K562 (cell line): Measurements from ENCODE around the gene AMDHD2. TPM values are rescaled to one million over a fixed set of nuclear protein-coding genes. Genes with fewer than 3 reads are reported as not detected.
A peak's percentile ranks its signal among the peaks of the same experiment; 100 is the strongest.

ENCODE experiments used
- ATAC-seq: fragments of 200-7000 bp; cut with Tn5 transposase; 3 replicates; pipeline ENCODE4 v1.9.1; 2020; ENCODE audit warnings: moderate library complexity
- BruUV-seq: library from RNA; stranded (reverse); fragments of 400-500 nt; replicated peaks from 2 replicates; lab custom pipeline; 2021; lab: Mats Ljungman, UMichigan
- CTCF ChIA-PET: fragments of 300-600 bp; formaldehyde crosslinking; extraction: SDS; loops from one replicate; lab custom pipeline; 2021; ENCODE audit warnings: low intra/inter-chr PET ratio; lab: Yijun Ruan, JAX
- POLR2A ChIA-PET: fragments of 300-600, 350-650 bp; sonication (Branson Sonifier 250); formaldehyde crosslinking; extraction: SDS; loops from one replicate; lab custom pipeline; 2021; ENCODE audit warnings: antibody characterized with exemption, inconsistent platforms; lab: Yijun Ruan, JAX
- DNase-seq, 4 experiments: peaks; one replicate each; pipeline versions ENCODE4 v3.0.0 to v3.0.0-alpha.2; 2011 to 2018; ENCODE audit warnings: low spot score in 3 of 4, mixed read lengths in 3 of 4; ENCODE audit errors: extremely low read depth in 1 of 4
- FAIRE-seq: peaks from 2 replicates; lab custom pipeline; 2011; peaks lifted over from hg19 to GRCh38; lab: Jason Lieb, UNC
- H2AFZ ChIP-seq: 2 replicates; pipeline ENCODE4 v1.6.0; 2011; ENCODE audit warnings: low read depth, low read length, control low read depth, inconsistent platforms
- H3K27ac ChIP-seq: fragments of 200-600 bp; 3 replicates; pipeline ENCODE4 v1.8.0; 2011; ENCODE audit warnings: low read depth, mild to moderate bottlenecking, control low read depth, inconsistent platforms, low read length, moderate library complexity, mixed read lengths; ENCODE audit errors: extremely low read depth
- H3K27me3 ChIP-seq, 2 experiments: fragments of 300-600 bp in 1 of 2; 2 replicates in 1 of 2; 3 replicates in 1 of 2; pipeline versions ENCODE4 v1.6.0 to v1.8.0; 2011; ENCODE audit warnings: inconsistent platforms in 2 of 2, low read length in 2 of 2, mild to moderate bottlenecking in 1 of 2, mixed read lengths in 1 of 2, moderate library complexity in 1 of 2; ENCODE audit not compliant: control insufficient read depth in 2 of 2, insufficient read depth in 2 of 2
- H3K36me3 ChIP-seq: fragments of 300-600 bp; 3 replicates; pipeline ENCODE4 v1.8.0; 2011; ENCODE audit warnings: mild to moderate bottlenecking, low read length, inconsistent platforms; ENCODE audit not compliant: control insufficient read depth, insufficient read depth
- H3K4me1 ChIP-seq, 2 experiments: fragments of 200-600 bp in 1 of 2; replicated peaks in 1 of 2; 2 replicates in 1 of 2; 3 replicates in 1 of 2; pipeline versions ENCODE4 v1.5.1 to v1.8.0; 2011; ENCODE audit warnings: inconsistent platforms in 2 of 2, low read length in 2 of 2, mild to moderate bottlenecking in 1 of 2, mixed read lengths in 1 of 2, moderate library complexity in 1 of 2; ENCODE audit not compliant: control insufficient read depth in 2 of 2, insufficient read depth in 2 of 2
- H3K4me2 ChIP-seq: 2 replicates; pipeline ENCODE4 v1.6.1; 2011; ENCODE audit warnings: low read length, control low read depth, inconsistent platforms, mixed read lengths; ENCODE audit not compliant: insufficient read depth
- H3K4me3 ChIP-seq: fragments of 200-600 bp; sonication (generic), shearing (Covaris generic); 2 replicates; pipeline ENCODE4 v1.5.1; 2016; ENCODE audit warnings: control low read depth, inconsistent platforms
- H3K79me2 ChIP-seq: fragments of 200-600 bp; 3 replicates; pipeline ENCODE4 v1.8.0; 2011; ENCODE audit warnings: low read length, inconsistent platforms; ENCODE audit not compliant: control insufficient read depth, insufficient read depth
- H3K9ac ChIP-seq, 2 experiments: 2 replicates each; pipeline versions ENCODE4 v1.6.0 to v1.6.1; 2011; ENCODE audit warnings: low read depth in 2 of 2, low read length in 2 of 2, control low read depth in 1 of 2, inconsistent platforms in 1 of 2, mild to moderate bottlenecking in 1 of 2, mixed read lengths in 1 of 2; ENCODE audit not compliant: insufficient read depth in 1 of 2
- H3K9me1 ChIP-seq: one replicate; pipeline ENCODE4 v1.6.0; 2011; ENCODE audit warnings: inconsistent platforms, mild to moderate bottlenecking, low read length, moderate library complexity; ENCODE audit not compliant: control insufficient read depth, insufficient read depth
- H3K9me3 ChIP-seq: replicated peaks from 2 replicates; pipeline ENCODE4 v1.5.1; 2011; ENCODE audit warnings: low read depth, low read length, inconsistent platforms; ENCODE audit not compliant: control insufficient read depth, insufficient read depth
- H4K20me1 ChIP-seq: replicated peaks from 2 replicates; pipeline ENCODE4 v1.6.1; 2011; ENCODE audit warnings: low read length, inconsistent platforms, mixed read lengths; ENCODE audit not compliant: control insufficient read depth, insufficient read depth
- DLX4 ChIP-seq: fragments of 250-450 bp; sonication (Bioruptor Pico); IDR thresholded peaks from 2 replicates; pipeline ENCODE4 v1.6.1; 2021; ENCODE audit warnings: mild to moderate bottlenecking
- POLR2G ChIP-seq: fragments of 200-400 bp; formaldehyde crosslinking; IDR thresholded peaks from 2 replicates; pipeline ENCODE4 v1.6.1; 2017; ENCODE audit warnings: low read depth, mild to moderate bottlenecking, antibody characterized with exemption, low read length, moderate library complexity
- WGBS: fragments of 100-300 bp; shearing (Covaris generic); methylation state at CpG from one replicate; pipeline ENCODE4 v1.1.6; 2016; ENCODE audit warnings: low coverage, mixed read lengths; ENCODE audit not compliant: insufficient coverage; ENCODE audit errors: missing lambda C conversion rate; 5-methylcytosine and 5-hydroxymethylcytosine counted together
- in situ Hi-C: fragments of 300-500 bp; cut with MboI; formaldehyde crosslinking; loops from 4 replicates; pipeline ENCODE4 v1.15.0; 2018; ENCODE audit warnings: inconsistent platforms, mixed read lengths
- intact Hi-C: fragments of 100-400 bp; cut with micrococcal nuclease; formaldehyde crosslinking; loops from 2 replicates; pipeline ENCODE4 v1.14.2; 2022
- polyA plus RNA-seq, 8 experiments: library from polyadenylated mRNA; depleted of rRNA in 4 of 8; stranded (reverse) in 5 of 8; unstranded in 3 of 8; fragments of >200 nt; fragmentation: Nextera tagmentation in 2 of 8; fragmentation: Illumina TruSeq in 1 of 8; extraction: Ambion mirVana in 2 of 8; extraction: Trizol in 1 of 8; gene quantifications; 2 replicates each; pipeline versions ENCODE4 v1.2.1 to v1.2.3, GENCODE V29; 2011 to 2014; ENCODE audit warnings: inconsistent platforms in 1 of 8, missing spikeins in 1 of 8
- total RNA-seq, 7 experiments: library from RNA; depleted of rRNA in 6 of 7; stranded (reverse); fragments of >200 nt in 6 of 7; fragmentation: Illumina TruSeq in 2 of 7; extraction: Trizol in 2 of 7; gene quantifications; 2 replicates each; pipeline versions ENCODE4 v1.2.1 to v1.2.3, GENCODE V29; 2011 to 2021; ENCODE audit warnings: low replicate concordance in 1 of 7

Gene AMDHD2
- total and polyA plus RNA-seq, 9 of the 15 experiments (the other 6 are each of a cell fraction or from before 2014, with no cell fraction given): 0.38 to 56.9 (median 18.3) TPM; not detected in 1

GRCh38 chr16:2529961-2530628 is 9.9 kb downstream of the AMDHD2 start:
- Histone ChIP-seq H3K36me3 (peaks cover 50% of the 10 kb centered on the region; the same call in 2 of the 3 replicates), H3K9me1 (peaks cover 3% of the 10 kb centered on the region), H3K4me3 (no peak overlapping the region), H3K27ac (no peak overlapping the region), H3K4me2 (no peak overlapping the region), H3K9me3 (no peaks in the 10 kb centered on the region), H2AFZ (no peak overlapping the region), H3K27me3 (no peaks in the 10 kb centered on the region), H3K79me2 (no peaks in the 10 kb centered on the region), H3K9ac (peak overlapping the region in 1 of 2 experiments; percentile 64; a peak in 2 of 4 replicates), H4K20me1 (no peaks in the 10 kb centered on the region), H3K4me1 (peaks cover 6 to 62% of the 10 kb centered on the region in 2 experiments; a peak in 3 of 5 replicates)
- no peak for FAIRE-seq
- intact Hi-C loops (no loop called here), in situ Hi-C loops (no loop called here)
- no peak for DNase-seq
- POLR2A ChIA-PET: interaction anchor here (0.7 to 3.8 kb wide), 4 partner anchors 9 to 230 kb away, joined by 3 to 45 read pairs (median 9); partner anchors contain the start of gene AMDHD2
- no peak for ATAC-seq
- CTCF ChIA-PET: no interaction called here
- WGBS: 87% methylated on average over 14 of the region's 15 CpGs
- BruUV-seq: no TSS peak
- TF ChIP-seq POLR2G (peak; percentile 16; the same call in 1 of the 2 replicates), DLX4 (CRISPR knock-in tag) (no peak)
